CD14-positive monocyte (primary cell): ENCODE results near the gene POU6F2. TPM values are rescaled to one million over a fixed set of nuclear protein-coding genes. Genes with fewer than 3 reads are reported as not detected.

ENCODE experiments used
- DNase-seq, 3 donors: peaks; one replicate each; pipeline ENCODE4 v3.0.0-alpha.2; 2011 to 2022
- H2AFZ ChIP-seq: 2 replicates; pipeline ENCODE4 v1.6.0; 2012; ENCODE audit warnings: mild to moderate bottlenecking, low read depth, low read length, inconsistent platforms; ENCODE audit not compliant: insufficient read depth, poor library complexity, severe bottlenecking
- H3K27ac ChIP-seq, 2 donors: 1 replicate in 1 of 2; 2 replicates in 1 of 2; pipeline ENCODE4 v1.5.1; 2012 to 2013; ENCODE audit warnings: low read length in 2 of 2, control low read depth in 1 of 2, inconsistent platforms in 1 of 2, low read depth in 1 of 2, mild to moderate bottlenecking in 1 of 2
- H3K27me3 ChIP-seq, 2 donors: one replicate each; pipeline versions ENCODE4 v1.6.0 to v1.6.1; 2011 to 2013; ENCODE audit warnings: low read length in 2 of 2; ENCODE audit not compliant: control insufficient read depth in 2 of 2, insufficient read depth in 2 of 2
- H3K36me3 ChIP-seq, 2 donors: replicated peaks in 1 of 2; 1 replicate in 1 of 2; 2 replicates in 1 of 2; pipeline versions ENCODE4 v1.5.1 to v1.6.1; 2012 to 2013; ENCODE audit warnings: low read length in 2 of 2, control low read depth in 1 of 2, inconsistent platforms in 1 of 2, mild to moderate bottlenecking in 1 of 2; ENCODE audit not compliant: insufficient read depth in 2 of 2, control insufficient read depth in 1 of 2
- H3K4me1 ChIP-seq, 2 donors: 1 replicate in 1 of 2; 2 replicates in 1 of 2; pipeline versions ENCODE4 v1.5.1 to v1.6.1; 2012 to 2013; ENCODE audit warnings: low read length in 2 of 2, control low read depth in 1 of 2, inconsistent platforms in 1 of 2, mild to moderate bottlenecking in 1 of 2, moderate library complexity in 1 of 2; ENCODE audit not compliant: insufficient read depth in 2 of 2, control insufficient read depth in 1 of 2
- H3K4me2 ChIP-seq: replicated peaks from 2 replicates; pipeline ENCODE3; 2012; ENCODE audit warnings: low read length, moderate library complexity, mild to moderate bottlenecking; ENCODE audit not compliant: poor library complexity, severe bottlenecking; ENCODE audit errors: extremely low read depth
- H3K4me3 ChIP-seq, 3 experiments: fragments of 200-600 bp in 1 of 3; sonication (generic) in 1 of 3; replicated peaks in 1 of 3; 1 replicate in 2 of 3; 2 replicates in 1 of 3; pipeline ENCODE4 v1.5.1; 2011 to 2013; ENCODE audit warnings: low read length in 3 of 3, mild to moderate bottlenecking in 3 of 3, control low read depth in 2 of 3, low read depth in 2 of 3, inconsistent platforms in 1 of 3, moderate library complexity in 1 of 3
- H3K79me2 ChIP-seq: 2 replicates; pipeline ENCODE4 v1.6.0; 2012; ENCODE audit warnings: mild to moderate bottlenecking, control low read depth, inconsistent platforms, low read length, moderate library complexity; ENCODE audit not compliant: insufficient read depth
- H3K9ac ChIP-seq: 2 replicates; pipeline ENCODE4 v1.6.0; 2017; ENCODE audit warnings: low read length, mild to moderate bottlenecking; ENCODE audit not compliant: insufficient read depth, poor library complexity, severe bottlenecking
- H3K9me3 ChIP-seq, 2 donors: replicated peaks in 1 of 2; 1 replicate in 1 of 2; 2 replicates in 1 of 2; pipeline versions ENCODE4 v1.5.1 to v1.6.1; 2012 to 2013; ENCODE audit warnings: low read length in 2 of 2, control low read depth in 1 of 2; ENCODE audit not compliant: control insufficient read depth in 1 of 2, insufficient read depth in 1 of 2
- H4K20me1 ChIP-seq: 2 replicates; pipeline ENCODE4 v1.6.0; 2012; ENCODE audit warnings: mild to moderate bottlenecking, low read length, control low read depth, moderate library complexity; ENCODE audit not compliant: insufficient read depth
- H3K27ac Mint-ChIP-seq, 7 donors: one replicate each; pipeline ENCODE4 v1.8.0; 2020; ENCODE audit warnings: mild to moderate bottlenecking in 7 of 7, mixed read lengths in 7 of 7, moderate library complexity in 6 of 7, inconsistent platforms in 2 of 7
- H3K27me3 Mint-ChIP-seq, 3 donors: one replicate each; pipeline ENCODE4 v1.8.0; 2021 to 2022; ENCODE audit warnings: low read depth in 3 of 3, mild to moderate bottlenecking in 3 of 3, mixed read lengths in 3 of 3, moderate library complexity in 3 of 3, inconsistent platforms in 1 of 3
- H3K36me3 Mint-ChIP-seq, 2 donors: one replicate each; pipeline ENCODE4 v1.8.0; 2020; ENCODE audit warnings: mixed read lengths in 2 of 2, inconsistent platforms in 1 of 2, mild to moderate bottlenecking in 1 of 2
- H3K4me1 Mint-ChIP-seq: one replicate; pipeline ENCODE4 v1.8.0; 2020; ENCODE audit warnings: mild to moderate bottlenecking, mixed read lengths
- H3K4me3 Mint-ChIP-seq, 2 donors: one replicate each; pipeline ENCODE4 v1.8.0; 2020; ENCODE audit warnings: mild to moderate bottlenecking in 2 of 2, mixed read lengths in 2 of 2, moderate library complexity in 1 of 2
- H3K9me3 Mint-ChIP-seq, 7 donors: one replicate each; pipeline ENCODE4 v1.8.0; 2020 to 2022; ENCODE audit warnings: mixed read lengths in 7 of 7, mild to moderate bottlenecking in 6 of 7, moderate library complexity in 6 of 7, inconsistent platforms in 2 of 7
- CTCF ChIP-seq: fragments of 200-600 bp; IDR thresholded peaks from one replicate; pipeline ENCODE4 v1.8.0; 2022; ENCODE audit warnings: antibody characterized with exemption, mild to moderate bottlenecking
- WGBS: methylation state at CpG from one replicate; pipeline ENCODE4 v1.1.5; 2013; ENCODE audit warnings: missing lambda C conversion rate; ENCODE audit not compliant: insufficient coverage; 5-methylcytosine and 5-hydroxymethylcytosine counted together
- intact Hi-C, 2 donors: fragments of 100-400 bp; cut with micrococcal nuclease; formaldehyde crosslinking; loops; one replicate each; pipeline versions ENCODE4 v1.15.0 to v1.15.1; 2023
- polyA plus RNA-seq, 3 donors: library from polyadenylated mRNA; depleted of rRNA in 1 of 3; unstranded in 2 of 3; stranded (reverse) in 1 of 3; fragments of 300-500 nt in 2 of 3; fragments of >200 nt in 1 of 3; fragmentation: Illumina TruSeq in 2 of 3; gene quantifications; 1 replicate in 2 of 3; 2 replicates in 1 of 3; pipeline ENCODE4 v1.2.3, GENCODE V29; 2012 to 2021

Gene POU6F2
- polyA plus RNA-seq, 3 donors: not detected

- Mint-ChIP-seq H3K4me1 (no peaks in the 10 kb centered on the region), H3K9me3 (peaks cover 0 to 3% (median 0%) of the 10 kb centered on the region in 7 donors), H3K4me3 (no peak overlapping the region), H3K27ac (no peak overlapping the region), H3K36me3 (no peaks in the 10 kb centered on the region), H3K27me3 (peaks cover 2 to 13% (median 5%) of the 10 kb centered on the region in 3 donors)
- no peaks in the 10 kb centered on the region for H3K9me3 ChIP-seq
- H3K4me3 ChIP-seq: no peak overlapping the region
- TF ChIP-seq CTCF: no peak
- no peak overlapping the region for H2AFZ ChIP-seq
- no peaks in the 10 kb centered on the region for H4K20me1 ChIP-seq
- no peak overlapping the region for H3K27ac ChIP-seq
- no peak overlapping the region for H3K9ac ChIP-seq
- H3K79me2 ChIP-seq: no peaks in the 10 kb centered on the region
- intact Hi-C loops: no loop called here
- no peaks in the 10 kb centered on the region for H3K36me3 ChIP-seq
- DNase-seq: no peak
- H3K27me3 ChIP-seq: no peaks in the 10 kb centered on the region
- no CpG with 5 or more reads among the region's 2 CpGs for WGBS
- H3K4me2 ChIP-seq: no peak overlapping the region
- H3K4me1 ChIP-seq: no peaks in the 10 kb centered on the region
Measured at GRCh38 chr7:39392151-39392550, 414.4 kb downstream of the POU6F2 start.

- Mint-ChIP-seq H3K36me3 (no peaks in the 10 kb centered on the region), H3K27me3 (peaks cover 2 to 13% (median 5%) of the 10 kb centered on the region in 3 donors), H3K4me3 (no peak overlapping the region), H3K9me3 (peaks cover 0 to 3% (median 0%) of the 10 kb centered on the region in 7 donors), H3K27ac (no peak overlapping the region), H3K4me1 (no peaks in the 10 kb centered on the region)
- no peak for TF ChIP-seq CTCF
- Histone ChIP-seq H3K27me3 (no peaks in the 10 kb centered on the region), H3K79me2 (no peaks in the 10 kb centered on the region), H3K9me3 (no peaks in the 10 kb centered on the region), H3K9ac (no peak overlapping the region), H3K4me3 (no peak overlapping the region), H3K4me2 (no peak overlapping the region), H3K27ac (no peak overlapping the region), H3K36me3 (no peaks in the 10 kb centered on the region), H3K4me1 (no peaks in the 10 kb centered on the region), H4K20me1 (no peaks in the 10 kb centered on the region), H2AFZ (no peak overlapping the region)
- intact Hi-C loops: no loop called here
- no peak for DNase-seq
- 0% methylated on average over 1 of the region's 3 CpGs for WGBS
Measured at GRCh38 chr7:39394105-39394680, 416.5 kb downstream of the POU6F2 start.
